Progenitor cell of endocrine pancreas (in vitro differentiated cells): Measurements from ENCODE around the gene ADAM8. TPM values are rescaled to one million over a fixed set of nuclear protein-coding genes. Genes with fewer than 3 reads are reported as not detected.
"Not testable (repeated sequence)": the region's sequence is repeated elsewhere in the genome, so short reads cannot be mapped to it uniquely, and the experiment has no call there.

ENCODE experiments used
- DNase-seq: peaks from one replicate; pipeline ENCODE4 v3.0.0; 2021; ENCODE audit warnings: low spot score; ENCODE audit not compliant: unreplicated experiment
- H3K27ac Mint-ChIP-seq: 2 replicates; pipeline ENCODE4 v1.8.0; 2021; ENCODE audit warnings: mild to moderate bottlenecking, moderate library complexity, mixed read lengths
- H3K27me3 Mint-ChIP-seq: 2 replicates; pipeline ENCODE4 v1.8.0; 2021; ENCODE audit warnings: mixed read lengths
- H3K36me3 Mint-ChIP-seq: 2 replicates; pipeline ENCODE4 v1.8.0; 2022; ENCODE audit warnings: mixed read lengths; ENCODE audit not compliant: insufficient read depth
- H3K4me1 Mint-ChIP-seq: 2 replicates; pipeline ENCODE4 v1.8.0; 2021; ENCODE audit warnings: low read depth, mixed read lengths
- H3K4me3 Mint-ChIP-seq: 2 replicates; pipeline ENCODE4 v1.8.0; 2021; ENCODE audit warnings: low read depth, mild to moderate bottlenecking, moderate library complexity, mixed read lengths
- H3K9me3 Mint-ChIP-seq: 2 replicates; pipeline ENCODE4 v1.8.0; 2021; ENCODE audit warnings: low read depth, mixed read lengths
- CTCF ChIP-seq: fragments of 200-600 bp; sonication (generic); IDR thresholded peaks from one replicate; pipeline ENCODE4 v1.5.0; 2021; ENCODE audit warnings: antibody characterized with exemption, mild to moderate bottlenecking; ENCODE audit not compliant: unreplicated experiment
- total RNA-seq: library from RNA; stranded (reverse); gene quantifications from 2 replicates; pipeline ENCODE4 v1.2.1, GENCODE V29; 2021

Gene ADAM8
- total RNA-seq, 1 donor from 2014 or later, result 16.3 TPM

DNA sequence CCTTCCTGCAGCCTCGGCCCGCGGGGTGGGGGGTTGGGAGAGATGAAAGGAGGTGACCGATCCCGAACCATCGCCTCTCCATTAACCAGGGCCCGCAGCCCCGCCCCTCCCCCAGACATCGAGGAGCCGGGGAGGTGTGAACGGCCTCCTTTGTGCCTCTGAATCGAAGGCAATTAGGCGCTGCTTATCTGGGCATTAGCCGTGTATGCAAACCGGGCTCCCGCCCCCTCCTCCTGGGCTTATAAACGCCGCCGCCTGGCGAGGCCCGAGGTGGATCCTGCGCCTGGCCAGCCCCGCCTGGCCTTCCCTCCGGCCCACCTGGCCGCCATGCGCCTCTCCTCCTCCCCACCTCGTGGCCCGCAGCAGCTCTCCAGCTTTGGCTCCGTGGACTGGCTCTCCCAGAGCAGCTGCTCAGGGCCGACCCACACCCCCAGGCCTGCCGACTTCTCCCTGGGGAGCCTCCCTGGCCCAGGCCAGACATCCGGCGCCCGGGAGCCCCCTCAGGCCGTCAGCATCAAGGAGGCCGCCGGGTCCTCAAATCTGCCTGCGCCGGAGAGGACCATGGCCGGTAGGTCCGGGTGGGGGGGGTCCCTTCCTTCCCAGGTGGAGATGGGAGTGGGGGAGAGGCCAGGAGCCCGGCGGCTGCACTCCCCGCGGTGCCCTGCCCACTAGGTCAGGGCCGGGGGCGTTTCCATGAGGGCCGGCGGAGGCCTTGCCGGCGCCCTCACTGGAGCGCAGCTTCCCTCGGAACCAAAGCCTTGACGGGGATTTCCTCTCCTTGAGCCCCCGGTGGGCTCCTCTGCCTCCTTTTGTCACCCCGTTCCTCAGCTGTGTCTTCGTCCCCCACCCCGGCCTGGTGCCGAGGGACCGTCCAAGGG lies 38.8 kb downstream of the ADAM8 start, which contains the start of gene VENTX:
Gene VENTX (plus strand): TSS at position 268 of the 878 bp plus-strand sequence. CDS start 60 bp downstream, at position 328.
- Mint-ChIP-seq H3K27ac (no peak within 1 kb of the TSS), H3K27me3 (peaks cover 67% of the 10 kb centered on the region), H3K9me3 (no peaks in the 10 kb centered on the region), H3K36me3 (peaks cover 1% of the 10 kb centered on the region), H3K4me1 (peaks cover 7% of the 10 kb centered on the region), H3K4me3 (peak within 1 kb of the TSS; percentile 16)
- TF ChIP-seq CTCF, result no peak
- DNase-seq, result peak; percentile 39

GRCh38 chr10:133237241-133237587 lies 39.5 kb downstream of the ADAM8 start:
- DNase-seq, result no peak
- peaks cover 1% of the 10 kb centered on the region for H3K36me3 Mint-ChIP-seq
- H3K4me3 Mint-ChIP-seq, result no peak overlapping the region
- H3K9me3 Mint-ChIP-seq, result no peaks in the 10 kb centered on the region
- H3K4me1 Mint-ChIP-seq, result peaks cover 7% of the 10 kb centered on the region
- TF ChIP-seq CTCF, result no peak
- H3K27me3 Mint-ChIP-seq, result peaks cover 67% of the 10 kb centered on the region
- H3K27ac Mint-ChIP-seq, result no peak overlapping the region

DNA sequence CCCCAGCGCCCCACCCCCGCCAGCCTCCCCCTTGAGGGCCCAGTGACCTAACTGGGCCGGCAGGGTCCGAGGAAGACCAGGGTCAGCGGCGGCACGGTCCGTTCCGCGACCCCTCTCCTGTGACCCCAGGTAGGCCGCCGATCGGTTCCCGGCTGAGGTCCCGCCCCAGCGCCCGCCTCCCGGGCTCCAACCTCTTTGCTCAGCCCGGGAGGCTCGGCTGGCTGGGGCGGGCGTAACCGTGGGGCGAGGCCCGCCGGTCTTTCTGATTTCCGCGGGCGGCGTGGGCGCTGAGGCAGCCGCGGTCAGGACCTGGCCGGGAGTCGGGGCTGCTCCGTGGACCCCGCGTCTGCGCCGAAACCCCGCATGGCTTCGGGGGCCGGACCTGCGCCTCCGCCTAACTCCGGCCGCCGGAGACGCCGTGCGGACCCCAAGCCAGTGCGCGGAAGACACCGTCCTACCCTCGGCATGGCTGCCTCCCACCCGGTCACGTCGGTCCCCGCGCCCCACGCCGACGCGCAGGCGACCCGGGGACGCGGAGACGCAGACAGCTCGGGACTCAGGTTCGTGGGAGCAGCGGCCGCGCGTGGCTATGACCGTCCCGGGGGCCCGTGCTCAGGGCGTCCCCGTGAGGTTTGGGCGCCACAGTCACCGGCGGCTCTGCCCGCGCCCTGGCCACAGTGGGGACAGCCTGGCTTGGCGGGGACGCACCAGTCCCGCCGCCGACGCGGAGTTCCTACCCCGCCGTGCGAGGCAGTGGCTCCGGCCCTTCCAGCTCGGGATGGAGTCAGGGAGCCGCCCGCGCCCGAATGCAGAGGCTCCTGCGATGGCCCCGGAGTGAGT lies 40.0 kb downstream of the ADAM8 start:
- H3K4me3 Mint-ChIP-seq, result no peak overlapping the region
- H3K27ac Mint-ChIP-seq, result no peak overlapping the region
- peaks cover 7% of the 10 kb centered on the region for H3K4me1 Mint-ChIP-seq
- peaks cover 69% of the 10 kb centered on the region for H3K27me3 Mint-ChIP-seq
- no peak for TF ChIP-seq CTCF
- H3K36me3 Mint-ChIP-seq, result peaks cover 1% of the 10 kb centered on the region
- H3K9me3 Mint-ChIP-seq, result no peaks in the 10 kb centered on the region
- no peak for DNase-seq

GRCh38 chr10:133235932-133236331 lies 40.7 kb downstream of the ADAM8 start:
- H3K4me3 Mint-ChIP-seq, result no peak overlapping the region
- no peak for TF ChIP-seq CTCF
- no peak for DNase-seq
- peaks cover 68% of the 10 kb centered on the region for H3K27me3 Mint-ChIP-seq
- no peak overlapping the region for H3K27ac Mint-ChIP-seq
- no peaks in the 10 kb centered on the region for H3K9me3 Mint-ChIP-seq
- peaks cover 1% of the 10 kb centered on the region for H3K36me3 Mint-ChIP-seq
- H3K4me1 Mint-ChIP-seq, result peaks cover 7% of the 10 kb centered on the region

- TF ChIP-seq CTCF, result no peak
- H3K36me3 Mint-ChIP-seq, result no peaks in the 10 kb centered on the region
- no peak for DNase-seq
- peaks cover 4% of the 10 kb centered on the region for H3K4me1 Mint-ChIP-seq
- H3K27ac Mint-ChIP-seq, result no peak overlapping the region
- no peaks in the 10 kb centered on the region for H3K9me3 Mint-ChIP-seq
- peaks cover 64% of the 10 kb centered on the region for H3K27me3 Mint-ChIP-seq
- H3K4me3 Mint-ChIP-seq, result no peak overlapping the region
Measured at GRCh38 chr10:133235265-133235855, 41.3 kb downstream of the ADAM8 start.

- H3K27me3 Mint-ChIP-seq, result peaks cover 63% of the 10 kb centered on the region
- not testable (repeated sequence) for H3K4me1 Mint-ChIP-seq, H3K9me3 Mint-ChIP-seq, H3K27ac Mint-ChIP-seq, H3K36me3 Mint-ChIP-seq, H3K4me3 Mint-ChIP-seq, DNase-seq
Measured at GRCh38 chr10:133234796-133235195, 41.9 kb downstream of the ADAM8 start.
